NCI-H2171 (cell line): ENCODE measurements around the gene SCRN3.
A peak's percentile ranks its signal among the peaks of the same experiment; 100 is the strongest.
"Not testable (repeated sequence)": the region's sequence is repeated elsewhere in the genome, so short reads cannot be mapped to it uniquely, and the experiment has no call there.

Experiments used
- DNase-seq: peaks from one replicate; lab custom pipeline; 2025; lab: John Stamatoyannopoulos, UW

Gene SCRN3

GRCh38 chr2:174410039-174410438 lies 14.5 kb downstream of the SCRN3 start:
- DNase-seq: not testable (repeated sequence)

- no peak for DNase-seq
These were observed 16.7 kb downstream of the SCRN3 start for GRCh38 chr2:174412256-174412655.

- DNase-seq: no peak
These were observed 32.7 kb downstream of the SCRN3 start for GRCh38 chr2:174428214-174428613.

- DNase-seq: no peak
These were observed 34.5 kb downstream of the SCRN3 start for GRCh38 chr2:174430066-174430465.

- no peak for DNase-seq
These were observed 36.4 kb downstream of the SCRN3 start for GRCh38 chr2:174431902-174432301.

GRCh38 chr2:174436351-174436750 lies 40.8 kb downstream of the SCRN3 start:
- no peak for DNase-seq

- no peak for DNase-seq
These were observed 42.8 kb downstream of the SCRN3 start for GRCh38 chr2:174438146-174438886.

- no peak for DNase-seq
These were observed 43.8 kb downstream of the SCRN3 start for GRCh38 chr2:174439323-174439722.

- no peak for DNase-seq
These were observed 44.4 kb downstream of the SCRN3 start for GRCh38 chr2:174439950-174440349.

- no peak for DNase-seq
These were observed 47.3 kb downstream of the SCRN3 start for GRCh38 chr2:174442546-174443510.

- no peak for DNase-seq
These were observed 49.2 kb downstream of the SCRN3 start for GRCh38 chr2:174444761-174445160.

- DNase-seq: no peak
These were observed 49.7 kb downstream of the SCRN3 start for GRCh38 chr2:174445248-174445647.

- no peak for DNase-seq
These were observed 51.0 kb downstream of the SCRN3 start for GRCh38 chr2:174446531-174446930.

GRCh38 chr2:174449033-174449432 lies 53.5 kb downstream of the SCRN3 start:
- peak; percentile 41 for DNase-seq

GRCh38 chr2:174450021-174450816 lies 54.7 kb downstream of the SCRN3 start:
- DNase-seq: no peak

- no peak for DNase-seq
These were observed 59.0 kb downstream of the SCRN3 start for GRCh38 chr2:174454566-174454965.

GRCh38 chr2:174461221-174461620 lies 65.7 kb downstream of the SCRN3 start:
- no peak for DNase-seq

- no peak for DNase-seq
These were observed 69.8 kb downstream of the SCRN3 start for GRCh38 chr2:174465327-174465726.

GRCh38 chr2:174473796-174474195 lies 78.3 kb downstream of the SCRN3 start:
- DNase-seq: no peak

GRCh38 chr2:174477759-174478158 lies 82.2 kb downstream of the SCRN3 start:
- DNase-seq: no peak
